Cerebellar nuclear complex (tissue), 1 donor: ENCODE measurements around the gene OST4.

Source experiments
- DNase-seq, 2 experiments: peaks; one replicate each; lab custom pipeline; 2025; lab: John Stamatoyannopoulos, UW

OST4 gene

GRCh38 chr2:27053776-27054175 lies 17.7 kb downstream of the OST4 start:
- DNase-seq, result no peak

DNA sequence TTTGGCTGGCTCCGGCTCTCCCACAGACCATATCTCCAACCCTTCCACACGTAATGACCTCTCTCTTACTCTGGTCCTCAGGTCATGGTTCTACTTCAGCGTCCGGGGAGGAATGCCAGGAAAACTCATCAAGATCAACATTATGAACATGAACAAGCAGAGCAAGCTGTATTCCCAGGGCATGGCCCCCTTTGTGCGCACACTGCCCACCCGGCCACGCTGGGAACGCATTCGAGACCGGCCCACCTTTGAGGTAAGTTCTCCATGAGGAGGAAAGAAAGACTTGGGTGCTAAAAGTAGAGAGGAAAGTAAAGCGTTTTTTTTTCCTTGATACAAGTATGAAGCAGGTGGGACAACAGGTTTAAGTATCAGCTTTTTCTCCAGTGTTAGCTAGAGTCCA lies 18.1 kb downstream of the OST4 start:
- no peak for DNase-seq

- DNase-seq, result no peak
Observed at GRCh38 chr2:27051902-27052645, 19.4 kb downstream of the OST4 start.

GRCh38 chr2:27050996-27051901 lies 20.2 kb downstream of the OST4 start, which contains the start of gene AGBL5:
TSS of gene AGBL5 (plus strand) at chr2:27051668. CDS start at chr2:27052959, 1,291 bp downstream.
- DNase-seq, result peak in 1 of 2 experiments; percentile 82

GRCh38 chr2:27050281-27050995 lies 21.0 kb downstream of the OST4 start:
- DNase-seq, result peak in 1 of 2 experiments; percentile 73

DNA sequence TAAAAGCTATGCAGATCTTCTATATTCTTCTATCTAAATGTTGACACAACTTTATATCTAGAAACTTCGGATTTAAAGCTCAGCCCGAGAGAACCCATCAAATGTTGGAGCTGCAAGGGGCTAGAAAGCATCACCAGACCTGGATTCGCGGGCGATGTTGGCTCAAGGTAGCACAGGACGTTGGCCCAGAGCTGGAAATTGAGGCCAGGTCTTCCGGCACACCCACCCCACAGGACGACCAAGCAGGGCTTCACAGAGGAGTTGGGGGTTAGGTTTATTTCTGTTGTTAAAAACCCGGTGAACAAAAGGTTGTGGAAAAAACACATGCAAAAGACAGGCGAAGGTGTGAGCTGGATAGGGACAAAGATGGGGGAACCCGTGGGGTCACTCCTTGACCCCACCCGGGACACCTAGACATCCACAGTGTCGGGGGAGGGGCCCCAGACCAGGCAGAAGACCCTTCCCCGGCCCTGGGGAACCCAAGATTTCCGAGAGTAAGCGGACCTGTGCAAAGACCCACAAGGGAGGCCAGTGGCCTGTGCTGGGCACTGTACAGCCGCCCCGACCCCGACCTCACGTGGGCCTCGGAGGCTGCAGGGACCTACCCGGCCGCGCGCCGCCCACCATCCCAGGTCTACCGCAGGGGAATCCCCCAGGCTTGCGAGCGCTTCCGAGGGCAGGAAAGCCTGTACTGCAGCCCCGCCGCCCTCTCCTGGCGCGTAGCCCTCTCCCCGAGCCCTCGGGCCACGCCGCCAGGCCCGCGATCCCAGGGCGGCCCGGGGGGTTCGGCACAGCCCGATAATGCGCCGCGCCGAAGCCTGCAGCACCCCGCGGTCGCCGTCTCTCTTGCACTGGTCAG lies 21.8 kb downstream of the OST4 start:
- no peak for DNase-seq

GRCh38 chr2:27042985-27043634 lies 28.3 kb downstream of the OST4 start:
- no peak for DNase-seq

- DNase-seq, result no peak
Observed at GRCh38 chr2:27042159-27042661, 29.2 kb downstream of the OST4 start.

- no peak for DNase-seq
Observed at GRCh38 chr2:27041752-27042151, 29.7 kb downstream of the OST4 start.

- DNase-seq, result no peak
Observed at GRCh38 chr2:27040282-27040681, 31.2 kb downstream of the OST4 start.

DNA sequence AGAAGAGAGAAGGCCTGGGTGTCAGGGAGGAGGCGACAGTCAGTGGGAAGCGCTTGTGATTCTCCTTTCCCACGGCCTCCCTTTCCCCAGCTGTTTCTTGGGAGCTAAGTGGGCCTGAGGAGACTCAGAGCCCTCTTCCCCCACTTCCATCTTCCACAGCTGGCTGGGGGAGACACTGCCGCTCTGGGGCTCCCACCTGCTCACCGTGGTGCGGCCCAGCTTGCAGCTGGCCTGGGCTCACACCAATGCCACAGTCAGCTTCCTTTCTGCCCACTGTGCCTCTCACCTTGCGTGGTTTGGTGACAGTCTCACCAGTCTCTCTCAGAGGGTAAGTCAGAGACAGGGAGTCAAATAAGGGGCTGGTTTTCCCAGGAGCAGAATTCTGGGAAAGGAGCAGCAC lies 31.6 kb downstream of the OST4 start:
- DNase-seq, result no peak

DNA sequence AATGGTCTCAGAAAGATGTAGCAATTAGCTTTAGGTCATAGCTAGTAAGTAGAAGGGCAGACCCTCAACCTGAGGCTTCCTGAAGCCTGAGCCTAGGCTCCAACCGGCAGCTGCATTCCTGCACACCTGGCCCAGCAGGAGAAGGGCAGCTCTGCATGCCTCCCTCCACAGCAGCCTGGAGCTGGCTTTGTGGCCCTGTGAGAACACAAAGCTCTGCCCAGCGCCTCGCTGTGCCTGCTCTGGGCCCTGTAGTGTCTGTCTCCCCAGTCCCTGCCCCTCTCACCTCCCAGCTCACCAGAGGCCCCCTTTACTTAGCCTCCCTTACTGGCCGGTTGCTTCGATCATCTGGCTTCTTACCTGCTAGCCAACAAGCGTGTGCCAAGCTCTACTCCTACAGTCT lies 32.0 kb downstream of the OST4 start:
- no peak for DNase-seq

- DNase-seq, result no peak
Observed at GRCh38 chr2:27038631-27039339, 32.7 kb downstream of the OST4 start.

DNA sequence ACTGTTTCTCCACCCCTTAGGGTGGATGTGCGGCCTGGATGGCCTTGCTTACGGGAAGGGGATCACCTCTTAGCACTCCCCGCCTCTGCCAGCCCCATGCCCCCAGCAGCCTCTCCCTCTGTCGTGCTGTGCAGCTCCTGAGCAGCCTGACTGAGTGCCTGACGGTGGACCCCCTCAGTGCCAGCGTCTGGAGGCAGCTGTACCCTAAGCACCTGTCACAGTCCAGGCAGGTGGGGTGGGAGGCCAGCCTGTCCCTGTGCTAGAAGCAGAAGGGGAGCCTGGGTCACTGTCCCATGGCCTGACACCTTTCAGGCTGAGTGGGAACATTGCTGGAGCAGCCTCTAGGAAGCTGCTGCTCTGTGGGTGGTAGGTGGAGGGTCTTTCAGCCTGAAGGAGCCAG lies 33.4 kb downstream of the OST4 start:
- DNase-seq, result no peak

DNA sequence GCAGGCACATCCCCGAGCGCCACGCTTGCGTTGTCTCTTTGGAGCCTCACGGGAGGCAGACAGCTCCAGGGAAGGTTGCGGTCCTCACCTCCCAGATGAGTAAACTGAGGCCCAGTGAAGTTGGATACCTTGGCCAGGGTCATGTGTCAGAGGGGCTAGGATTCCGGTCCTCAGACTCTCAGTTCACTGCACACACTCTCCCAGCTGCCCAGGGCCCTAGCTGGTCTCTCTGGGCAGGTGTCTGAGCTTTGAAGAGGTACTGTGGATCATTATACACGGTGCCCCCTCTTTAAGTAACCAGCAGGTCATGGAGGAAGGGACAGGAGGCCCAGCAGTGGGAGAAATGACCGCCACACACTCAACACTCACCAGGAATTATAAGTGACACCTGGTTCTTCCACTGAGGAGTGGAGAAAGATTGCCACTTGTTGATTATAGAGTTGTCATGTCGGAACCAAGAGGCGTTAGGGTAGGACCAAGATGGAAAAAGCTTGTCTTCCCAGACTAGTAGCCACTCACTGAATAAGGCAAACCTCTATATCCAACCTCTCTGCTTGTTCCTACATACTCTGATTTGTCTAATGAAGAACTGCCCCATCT lies 38.1 kb downstream of the OST4 start:
- DNase-seq, result no peak

- DNase-seq, result peak in 1 of 2 experiments; percentile 41
Observed at GRCh38 chr2:27032495-27033252, 38.8 kb downstream of the OST4 start, which contains the start of gene TMEM214. TSS of gene TMEM214 (plus strand) at chr2:27032965. CDS start at chr2:27033016, 51 bp downstream.

DNA sequence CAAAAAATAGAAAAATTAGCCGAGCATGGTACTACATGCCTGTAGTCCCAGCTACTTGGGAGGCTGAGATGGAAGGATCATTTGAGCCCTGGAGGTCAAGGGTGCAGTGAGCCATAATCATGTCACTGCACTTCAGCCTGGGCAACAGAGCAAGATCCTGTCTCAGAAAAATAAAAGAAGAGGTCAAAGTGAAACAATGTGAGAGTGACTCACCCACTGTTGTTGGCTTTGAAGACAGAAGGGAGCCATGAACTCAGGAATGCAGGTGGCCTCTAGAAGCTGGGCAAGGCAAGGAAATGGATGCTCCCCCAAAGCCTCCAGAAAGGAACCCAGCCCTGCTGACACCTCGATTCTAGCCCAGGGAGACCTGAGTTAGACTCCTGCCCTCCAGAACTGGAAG lies 42.4 kb downstream of the OST4 start:
- DNase-seq, result no peak

GRCh38 chr2:27027211-27027651 lies 44.2 kb downstream of the OST4 start:
- DNase-seq, result no peak
